Activated T-cell treated with anti-CD3 and anti-CD28 coated beads for 4 hours (primary cell): Measurements from ENCODE around the gene VGF.
A peak's percentile ranks its signal among the peaks of the same experiment; 100 is the strongest.

ENCODE experiments used
- DNase-seq: peaks from one replicate; pipeline ENCODE4 v3.0.0-alpha.2; 2020

Gene VGF

GRCh38 chr7:101185258-101185839, 20.0 kb upstream of the VGF start:
- DNase-seq, result no peak

DNA sequence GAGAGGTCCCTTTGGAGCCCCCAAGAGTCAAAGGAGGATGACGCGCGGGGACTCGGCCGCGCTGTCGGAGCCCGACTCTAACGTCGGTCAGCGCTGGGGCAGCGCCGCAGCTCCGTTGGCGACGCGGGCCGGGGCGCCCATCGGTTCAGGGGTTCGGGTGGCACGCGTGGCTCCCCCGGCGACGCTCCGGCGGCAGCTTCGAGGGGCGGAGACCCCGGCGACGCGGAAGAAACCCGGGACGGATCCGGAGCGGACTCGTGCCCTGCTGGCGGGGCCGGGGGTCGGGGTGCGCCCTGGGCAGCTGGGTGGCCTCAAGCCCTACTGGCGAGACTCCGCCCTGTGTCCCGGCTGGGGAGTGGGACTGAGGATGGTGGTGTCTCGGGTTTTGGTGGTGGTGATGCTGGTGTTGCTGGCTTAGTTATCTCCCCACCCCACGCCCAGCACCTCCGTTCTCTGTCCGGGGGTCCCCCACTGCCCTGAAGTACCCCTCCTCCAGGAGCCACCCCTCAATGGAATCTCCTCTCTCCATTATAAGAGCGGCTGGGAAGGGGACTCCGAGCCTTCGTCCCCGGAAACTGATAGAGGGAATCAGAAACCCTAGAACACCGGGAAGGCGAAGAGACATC, 14.9 kb upstream of the VGF start, which contains the start of gene NAT16:
TSS of gene NAT16 (minus strand) at position 164 of the 626 bp plus-strand sequence. CDS start 5,486 bp downstream, outside the sequence.
- DNase-seq, result no peak

GRCh38 chr7:101179713-101180112, 14.3 kb upstream of the VGF start:
- no peak for DNase-seq

DNA sequence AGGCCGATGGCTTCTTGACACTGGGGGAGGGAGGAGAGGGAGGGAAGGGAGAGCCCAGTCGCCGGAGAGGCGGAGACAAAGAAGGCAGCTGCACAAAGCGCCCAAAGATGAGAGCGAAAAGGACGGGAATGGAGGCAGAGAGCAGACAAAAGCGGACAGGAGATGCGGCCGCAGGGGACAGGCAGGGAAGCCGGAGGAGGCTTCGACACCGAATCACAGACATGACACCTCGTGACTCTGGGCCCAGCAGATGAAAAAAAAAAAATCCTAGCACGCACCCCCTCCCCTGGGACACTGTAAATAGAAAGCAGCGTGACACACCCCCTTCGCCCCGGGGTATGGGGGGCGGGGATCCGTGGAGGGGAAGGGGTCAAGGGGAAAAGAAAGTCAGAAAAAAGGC, 13.7 kb upstream of the VGF start:
- no peak for DNase-seq

GRCh38 chr7:101177644-101178043, 12.3 kb upstream of the VGF start:
- DNase-seq, result no peak

GRCh38 chr7:101175664-101176063, 10.3 kb upstream of the VGF start:
- DNase-seq, result no peak

GRCh38 chr7:101174322-101174854, 9.0 kb upstream of the VGF start:
- no peak for DNase-seq

- DNase-seq, result peak; percentile 50
Measured at GRCh38 chr7:101173752-101174244, 8.4 kb upstream of the VGF start.

DNA sequence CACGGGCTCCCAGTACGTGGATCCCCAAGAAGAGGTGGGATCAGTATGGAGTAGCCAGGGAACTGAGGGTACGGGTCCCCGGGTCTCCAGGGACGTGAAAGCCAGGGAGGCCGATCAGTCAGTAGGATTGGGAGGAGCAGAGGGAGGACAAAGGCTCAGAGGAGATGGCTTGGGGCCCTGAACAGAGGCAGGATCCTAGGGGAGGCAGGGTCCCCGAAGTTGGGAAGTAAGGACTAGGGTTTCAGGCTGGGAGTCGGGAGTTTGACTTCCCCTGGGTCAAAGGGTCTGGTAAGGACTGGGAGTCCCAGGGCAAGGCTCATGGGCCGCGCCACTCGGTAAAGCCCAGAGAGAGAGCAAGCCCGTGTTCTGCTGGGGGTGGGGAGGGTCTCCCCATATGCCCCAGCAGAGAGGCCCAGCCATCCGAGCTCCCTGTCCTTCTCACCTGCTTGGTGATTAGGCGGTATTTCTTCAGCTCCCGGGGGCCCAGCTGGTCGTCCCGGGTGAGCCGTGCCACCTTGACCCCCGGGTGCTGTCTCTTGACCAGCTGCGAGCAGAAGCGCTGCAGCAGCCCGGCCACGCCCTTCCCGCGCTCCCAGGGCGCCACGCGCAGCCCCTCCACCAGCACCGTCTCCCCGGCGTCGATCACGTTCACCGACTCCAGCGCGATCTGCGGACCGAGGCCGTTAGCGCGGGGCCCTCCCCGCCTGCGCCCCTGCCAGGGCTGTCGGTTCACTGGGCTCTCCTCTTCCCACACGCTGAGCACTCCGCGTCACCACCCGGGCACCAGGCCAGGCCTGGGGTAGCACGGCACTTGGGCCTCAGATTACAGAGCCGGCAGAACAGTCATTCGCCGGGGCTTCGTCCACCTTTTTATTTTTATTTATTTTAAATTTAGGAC, 7.7 kb upstream of the VGF start:
- DNase-seq, result no peak

DNA sequence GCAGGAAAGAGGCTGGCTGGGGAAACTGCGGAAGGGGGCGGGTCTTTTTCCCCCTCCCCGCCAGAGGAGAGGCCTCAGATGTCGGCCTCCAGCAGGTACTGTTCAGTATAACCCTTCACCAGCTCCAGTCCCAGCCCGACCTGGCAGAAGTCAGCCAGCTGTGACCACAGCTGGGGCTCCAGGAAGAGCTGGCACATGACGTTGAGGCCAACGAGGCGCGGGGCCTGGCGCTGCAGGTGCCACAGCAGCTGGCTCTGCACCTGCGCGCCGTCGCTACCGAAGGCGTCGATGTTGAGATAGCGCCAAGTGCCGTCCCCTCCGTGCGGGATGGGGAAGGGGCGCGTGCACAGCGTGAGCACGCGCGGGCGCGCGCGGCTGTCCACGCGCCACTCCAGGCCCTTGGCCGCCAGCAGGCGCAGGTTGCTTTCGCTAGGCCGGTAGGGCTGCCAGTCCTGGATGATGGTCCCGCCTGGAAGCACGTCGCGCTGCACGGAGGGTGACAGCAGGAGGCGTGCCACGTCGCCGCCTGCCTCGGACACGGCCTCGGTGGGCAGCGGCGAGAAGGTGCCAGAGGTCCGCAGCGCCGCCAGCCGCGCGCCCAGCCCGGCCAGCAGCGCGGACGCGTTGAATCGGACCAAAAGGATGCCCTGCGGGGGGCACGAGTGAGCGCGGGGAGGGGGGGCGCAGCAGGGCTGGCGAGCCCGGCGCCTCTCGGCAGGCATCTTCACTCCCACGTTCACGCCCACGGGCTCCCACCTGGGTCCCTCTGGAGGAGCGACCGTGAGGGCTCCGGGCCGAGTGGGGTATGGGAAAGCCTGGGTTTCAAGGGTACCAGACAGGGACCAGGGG, 6.9 kb upstream of the VGF start:
- no peak for DNase-seq

GRCh38 chr7:101171442-101171837, 6.1 kb upstream of the VGF start:
- DNase-seq, result no peak

DNA sequence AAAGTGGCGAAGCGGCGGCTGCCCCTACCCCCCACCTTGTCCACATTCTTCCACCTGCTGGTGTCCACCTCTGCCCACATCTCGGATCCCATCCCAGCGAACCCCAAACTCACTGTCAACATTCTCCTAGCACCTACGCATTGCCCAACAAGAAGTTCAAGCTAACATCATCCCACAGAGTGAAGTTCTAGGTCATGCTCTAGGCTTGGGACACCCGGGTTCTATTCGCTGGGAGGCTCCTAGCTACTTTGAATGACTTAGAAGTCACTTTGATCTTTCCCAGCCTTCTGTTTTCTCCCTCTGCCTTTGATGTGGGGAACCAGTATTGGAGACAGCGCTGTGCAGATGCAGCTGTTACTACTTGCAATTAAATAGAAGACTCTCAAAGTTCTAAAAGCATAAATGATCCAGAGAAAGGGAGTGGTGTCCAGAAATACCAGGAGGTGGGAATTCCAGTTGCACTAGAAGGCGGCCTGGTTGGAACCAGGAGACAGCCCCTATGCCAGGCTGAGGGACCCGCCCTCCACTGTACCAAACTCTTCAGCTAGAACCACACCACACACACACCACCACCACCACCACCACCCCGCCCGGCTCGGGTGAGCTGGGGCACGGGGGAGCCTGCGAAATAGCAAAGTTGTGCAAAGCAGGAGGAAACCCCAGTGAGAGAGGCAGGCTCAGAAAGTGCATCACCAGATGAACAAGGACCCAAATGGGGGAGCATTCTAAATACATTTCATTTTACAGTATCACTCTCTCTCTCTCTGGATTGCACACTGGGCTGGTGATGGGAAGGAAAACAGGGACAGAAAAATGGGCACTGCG, 5.5 kb upstream of the VGF start:
- no peak for DNase-seq

GRCh38 chr7:101169838-101170551, 4.6 kb upstream of the VGF start:
- peak; percentile 82 for DNase-seq

DNA sequence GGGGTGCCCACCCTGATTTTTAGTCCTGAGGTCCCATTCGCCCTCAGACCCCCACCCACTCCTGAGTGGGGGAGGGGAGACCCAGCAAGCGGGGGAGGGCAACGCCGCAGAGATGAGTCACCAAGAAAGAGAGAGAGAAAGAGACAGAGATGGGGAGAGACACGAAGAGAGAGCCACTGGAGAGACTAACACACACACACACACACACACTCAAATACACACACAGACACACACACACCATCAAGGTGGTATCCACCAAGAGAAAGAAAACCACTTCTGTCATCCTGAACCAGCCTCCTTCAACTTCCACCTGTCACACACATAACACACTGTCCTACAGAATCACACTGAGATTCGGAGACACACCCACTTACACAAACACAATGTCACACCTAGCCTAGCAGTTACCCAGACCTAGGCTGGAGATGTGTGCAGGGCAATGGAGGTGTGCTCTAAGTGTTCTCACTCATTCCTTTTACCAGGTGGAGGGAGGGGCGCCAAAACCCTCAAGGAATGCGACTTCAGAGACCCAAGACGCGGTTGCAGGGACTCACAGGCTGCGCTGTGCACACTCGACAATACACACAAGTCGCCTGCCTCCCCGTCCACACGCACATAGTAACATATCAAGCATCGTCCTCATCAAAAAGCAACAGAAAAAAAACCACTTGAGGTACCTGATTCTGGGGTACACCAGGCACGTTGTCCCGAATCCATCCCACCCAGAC, 3.9 kb upstream of the VGF start:
- DNase-seq, result no peak

- DNase-seq, result no peak
Measured at GRCh38 chr7:101168412-101169049, 3.2 kb upstream of the VGF start.

- DNase-seq, result no peak
Measured at GRCh38 chr7:101167645-101168411, 2.5 kb upstream of the VGF start.

DNA sequence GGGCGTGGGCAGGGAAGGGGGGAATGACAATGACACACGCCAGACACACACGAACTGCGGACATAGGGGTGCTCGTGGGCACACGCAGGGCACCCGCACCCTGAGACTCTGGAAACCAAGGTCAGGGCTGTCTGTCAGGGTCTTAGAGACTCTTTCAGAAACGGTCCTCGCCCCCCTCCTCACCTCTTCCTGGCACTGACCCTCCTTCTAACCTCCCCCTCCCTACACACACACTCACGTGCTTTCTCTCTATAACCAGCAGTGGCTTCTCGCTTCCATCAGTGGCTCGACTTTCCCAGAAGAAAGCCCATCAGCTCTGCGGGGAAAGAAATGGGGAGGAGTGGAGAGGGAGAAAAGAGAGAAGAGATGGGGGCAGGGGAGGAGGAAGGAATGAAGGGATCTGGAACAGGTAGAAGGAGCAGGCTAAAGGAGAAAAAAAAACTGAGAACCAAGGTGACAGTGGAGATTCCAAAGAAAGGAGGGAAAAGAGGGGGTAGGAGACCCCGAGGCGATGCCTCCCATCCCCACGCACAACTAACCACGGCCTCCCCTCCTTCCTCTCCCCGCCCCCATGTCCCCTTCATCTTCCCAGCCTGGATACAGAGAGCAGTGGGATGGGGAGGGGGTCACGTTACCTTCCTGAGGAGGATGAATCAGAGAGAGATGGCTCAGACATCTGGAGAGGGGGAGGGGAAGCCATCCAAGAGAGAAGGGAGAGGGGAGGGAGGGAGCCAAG, 1.7 kb upstream of the VGF start:
- no peak for DNase-seq

- DNase-seq, result no peak
Measured at GRCh38 chr7:101166648-101166908, 1.2 kb upstream of the VGF start.
